ENCODE results near the gene WNT16.

The WNT16 gene

DNA sequence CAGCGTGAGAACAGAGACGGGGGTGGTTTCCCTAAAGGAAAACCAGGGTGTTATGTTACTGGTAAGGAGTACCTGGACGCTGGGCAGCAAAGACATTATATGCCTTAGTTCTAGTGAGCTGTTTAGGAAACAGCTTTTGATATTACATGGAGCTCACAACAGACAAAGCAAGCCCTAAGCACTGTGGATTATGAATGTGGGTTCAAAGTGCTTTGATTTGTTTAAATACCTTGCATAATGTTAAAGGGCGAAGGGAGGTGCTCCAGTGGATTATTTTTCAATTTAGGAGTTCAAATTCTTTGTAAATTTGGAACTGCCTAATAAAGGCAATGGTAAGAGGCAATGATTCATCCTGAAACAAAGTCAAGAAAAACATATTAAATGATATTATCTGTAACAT, 13.8 kb downstream of the WNT16 start:
- no peaks in the 10 kb centered on the region for H3K79me2 ChIP-seq (ENCODE audit: low read length)

DNA sequence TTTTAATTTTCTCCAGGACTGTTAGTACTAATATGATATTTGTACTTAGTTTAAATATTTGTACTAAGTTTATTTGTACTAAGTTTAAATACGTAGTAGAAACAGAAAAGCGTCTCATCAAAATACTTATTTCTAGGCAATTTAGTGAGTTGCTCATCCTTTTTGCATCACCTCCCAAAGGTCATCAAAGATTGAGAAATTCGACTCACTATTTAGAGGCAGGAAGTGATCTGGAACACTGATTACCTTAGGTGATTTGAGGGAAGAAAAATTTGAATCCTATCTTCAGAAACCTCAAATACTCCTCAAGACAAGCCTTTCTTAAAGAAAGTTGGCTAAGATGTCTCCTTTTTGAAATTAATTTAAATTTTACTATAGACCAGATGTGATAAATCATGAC, 14.5 kb downstream of the WNT16 start:
- H3K79me2 ChIP-seq (ENCODE audit: low read length): no peaks in the 10 kb centered on the region
- no peaks in the 10 kb centered on the region for H4K20me1 ChIP-seq (ENCODE audit: insufficient read depth, low read length)
- H3K4me3 ChIP-seq (ENCODE audit: low read length): no peak overlapping the region
- H3K27ac ChIP-seq (ENCODE audit: low read length): no peak overlapping the region
- H3K9me3 ChIP-seq (replicated peaks; ENCODE audit: insufficient read depth, low read length): no peaks in the 10 kb centered on the region
- TF ChIP-seq, protein P1, sequence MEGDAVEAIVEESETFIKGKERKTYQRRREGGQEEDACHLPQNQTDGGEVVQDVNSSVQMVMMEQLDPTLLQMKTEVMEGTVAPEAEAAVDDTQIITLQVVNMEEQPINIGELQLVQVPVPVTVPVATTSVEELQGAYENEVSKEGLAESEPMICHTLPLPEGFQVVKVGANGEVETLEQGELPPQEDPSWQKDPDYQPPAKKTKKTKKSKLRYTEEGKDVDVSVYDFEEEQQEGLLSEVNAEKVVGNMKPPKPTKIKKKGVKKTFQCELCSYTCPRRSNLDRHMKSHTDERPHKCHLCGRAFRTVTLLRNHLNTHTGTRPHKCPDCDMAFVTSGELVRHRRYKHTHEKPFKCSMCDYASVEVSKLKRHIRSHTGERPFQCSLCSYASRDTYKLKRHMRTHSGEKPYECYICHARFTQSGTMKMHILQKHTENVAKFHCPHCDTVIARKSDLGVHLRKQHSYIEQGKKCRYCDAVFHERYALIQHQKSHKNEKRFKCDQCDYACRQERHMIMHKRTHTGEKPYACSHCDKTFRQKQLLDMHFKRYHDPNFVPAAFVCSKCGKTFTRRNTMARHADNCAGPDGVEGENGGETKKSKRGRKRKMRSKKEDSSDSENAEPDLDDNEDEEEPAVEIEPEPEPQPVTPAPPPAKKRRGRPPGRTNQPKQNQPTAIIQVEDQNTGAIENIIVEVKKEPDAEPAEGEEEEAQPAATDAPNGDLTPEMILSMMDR (IDR thresholded peaks at IDR 0.05; ENCODE audit: low read length): no peak
- no peak for TF ChIP-seq EZH2 (optimal IDR thresholded peaks at IDR 0.05; ENCODE audit: low read depth, low read length)
- no peak for TF ChIP-seq EZH2phosphoT487 (IDR thresholded peaks at IDR 0.05; ENCODE audit: low read length)
- no peak overlapping the region for H3K9ac ChIP-seq (ENCODE audit: low read length)
- no peaks in the 10 kb centered on the region for H3F3A ChIP-seq (ENCODE audit: insufficient read depth, low read length)
- no peaks in the 10 kb centered on the region for H3K9me2 ChIP-seq (replicated peaks; ENCODE audit: insufficient read depth, low read length)
- no peak overlapping the region for H3K4me2 ChIP-seq (ENCODE audit: low read depth, low read length)
- no peaks in the 10 kb centered on the region for H3K4me1 ChIP-seq (ENCODE audit: low read length)
- H2AFZ ChIP-seq (ENCODE audit: low read length): no peak overlapping the region
- H3K36me3 ChIP-seq (replicated peaks; ENCODE audit: insufficient read depth, low read length): no peaks in the 10 kb centered on the region
- no peaks in the 10 kb centered on the region for H3K27me3 ChIP-seq (replicated peaks; ENCODE audit: insufficient read depth, low read length)
- DNase-seq: no peak

More for the DNA sequence above, 13.8 kb downstream of the WNT16 start:
- no peaks in the 10 kb centered on the region for H3K36me3 ChIP-seq (replicated peaks; ENCODE audit: insufficient read depth, low read length)
- no peak for DNase-seq
- H3K4me1 ChIP-seq (ENCODE audit: low read length): no peaks in the 10 kb centered on the region
- no peaks in the 10 kb centered on the region for H3F3A ChIP-seq (ENCODE audit: insufficient read depth, low read length)
- no peak overlapping the region for H3K9ac ChIP-seq (ENCODE audit: low read length)
- no peak overlapping the region for H2AFZ ChIP-seq (ENCODE audit: low read length)
- H3K9me3 ChIP-seq (replicated peaks; ENCODE audit: insufficient read depth, low read length): no peaks in the 10 kb centered on the region
- H3K27ac ChIP-seq (ENCODE audit: low read length): no peak overlapping the region
- H3K27me3 ChIP-seq (replicated peaks; ENCODE audit: insufficient read depth, low read length): no peaks in the 10 kb centered on the region
- no peaks in the 10 kb centered on the region for H4K20me1 ChIP-seq (ENCODE audit: insufficient read depth, low read length)
- TF ChIP-seq, protein P1 (IDR thresholded peaks at IDR 0.05; ENCODE audit: low read length): no peak
- TF ChIP-seq EZH2phosphoT487 (IDR thresholded peaks at IDR 0.05; ENCODE audit: low read length): no peak
- TF ChIP-seq EZH2 (optimal IDR thresholded peaks at IDR 0.05; ENCODE audit: low read depth, low read length): no peak
- H3K4me2 ChIP-seq (ENCODE audit: low read depth, low read length): no peak overlapping the region
- no peak overlapping the region for H3K4me3 ChIP-seq (ENCODE audit: low read length)
- no peaks in the 10 kb centered on the region for H3K9me2 ChIP-seq (replicated peaks; ENCODE audit: insufficient read depth, low read length)

DNA sequence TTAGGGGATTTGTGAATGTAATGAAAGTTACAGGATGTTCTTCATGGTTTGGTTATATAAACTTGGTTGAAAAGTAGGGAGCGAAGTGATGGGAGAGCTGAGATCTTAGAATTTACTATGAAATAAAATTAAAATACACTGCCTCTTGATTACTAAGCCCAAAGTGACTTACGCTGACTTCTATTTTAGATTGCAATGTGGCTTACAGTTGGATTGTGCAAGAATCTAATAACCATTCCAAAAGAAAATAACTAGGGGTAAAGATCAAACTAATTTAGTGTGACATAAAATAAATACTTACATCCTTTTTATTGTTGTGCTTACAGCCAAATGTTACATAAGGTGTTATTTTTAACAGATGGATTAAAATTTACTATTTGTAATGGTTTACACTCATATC, 15.3 kb downstream of the WNT16 start:
- TF ChIP-seq, protein P1 (IDR thresholded peaks at IDR 0.05; ENCODE audit: low read length): no peak
- no peak for TF ChIP-seq EZH2phosphoT487 (IDR thresholded peaks at IDR 0.05; ENCODE audit: low read length)
- TF ChIP-seq EZH2 (optimal IDR thresholded peaks at IDR 0.05; ENCODE audit: low read depth, low read length): no peak
- no peaks in the 10 kb centered on the region for H3K9me3 ChIP-seq (replicated peaks; ENCODE audit: insufficient read depth, low read length)
- no peaks in the 10 kb centered on the region for H3K27me3 ChIP-seq (replicated peaks; ENCODE audit: insufficient read depth, low read length)
- no peaks in the 10 kb centered on the region for H3K36me3 ChIP-seq (replicated peaks; ENCODE audit: insufficient read depth, low read length)
- no peaks in the 10 kb centered on the region for H3K4me1 ChIP-seq (ENCODE audit: low read length)
- H3K79me2 ChIP-seq (ENCODE audit: low read length): no peaks in the 10 kb centered on the region
- no peak overlapping the region for H3K27ac ChIP-seq (ENCODE audit: low read length)
- H3K4me3 ChIP-seq (ENCODE audit: low read length): no peak overlapping the region
- H4K20me1 ChIP-seq (ENCODE audit: insufficient read depth, low read length): no peaks in the 10 kb centered on the region
- H3F3A ChIP-seq (ENCODE audit: insufficient read depth, low read length): no peaks in the 10 kb centered on the region
- H3K4me2 ChIP-seq (ENCODE audit: low read depth, low read length): no peak overlapping the region
- no peak for DNase-seq
- no peaks in the 10 kb centered on the region for H3K9me2 ChIP-seq (replicated peaks; ENCODE audit: insufficient read depth, low read length)
- H3K9ac ChIP-seq (ENCODE audit: low read length): no peak overlapping the region
- no peak overlapping the region for H2AFZ ChIP-seq (ENCODE audit: low read length)
